ENCODE measurements around the gene CFHR5.
A peak's percentile ranks its signal among the peaks of the same experiment; 100 is the strongest.
"Not testable (repeated sequence)": the region's sequence is repeated elsewhere in the genome, so short reads cannot be mapped to it uniquely, and the experiment has no call there.

The CFHR5 gene

DNA sequence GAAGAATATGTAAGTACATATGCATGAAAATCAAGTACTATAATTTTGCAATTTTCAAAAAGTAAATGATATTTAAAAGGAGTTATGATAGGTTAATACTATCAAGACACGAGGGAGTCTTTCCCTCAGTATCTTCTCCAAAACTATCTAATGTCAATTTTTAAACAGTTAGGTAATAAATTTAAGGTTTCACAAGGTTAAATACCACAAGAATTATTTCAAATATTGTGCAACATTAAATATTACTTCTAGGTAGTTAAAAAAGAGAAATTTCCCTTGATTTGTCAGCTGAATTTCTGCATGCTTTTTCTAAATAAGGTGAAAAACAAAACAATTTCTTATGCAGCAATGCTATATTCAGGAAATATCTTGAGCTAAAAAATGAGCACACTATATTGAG, 3.5 kb downstream of the CFHR5 start:
- DNase-seq (ENCODE audit: low read depth), result no peak
- Histone ChIP-seq H3K4me3 (ENCODE audit: low read length) (no peak overlapping the region), H3K36me3 (ENCODE audit: control insufficient read depth, insufficient read depth, low read length, severe bottlenecking) (no peaks in the 10 kb centered on the region), H3K9ac (ENCODE audit: low read length) (no peak overlapping the region), H3K27me3 (replicated peaks; ENCODE audit: control insufficient read depth, insufficient read depth, low read length) (no peaks in the 10 kb centered on the region), H3K4me1 (ENCODE audit: control insufficient read depth, insufficient read depth, low read length) (no peaks in the 10 kb centered on the region), H3K9me3 (ENCODE audit: control insufficient read depth, low read length) (no peaks in the 10 kb centered on the region)

DNA sequence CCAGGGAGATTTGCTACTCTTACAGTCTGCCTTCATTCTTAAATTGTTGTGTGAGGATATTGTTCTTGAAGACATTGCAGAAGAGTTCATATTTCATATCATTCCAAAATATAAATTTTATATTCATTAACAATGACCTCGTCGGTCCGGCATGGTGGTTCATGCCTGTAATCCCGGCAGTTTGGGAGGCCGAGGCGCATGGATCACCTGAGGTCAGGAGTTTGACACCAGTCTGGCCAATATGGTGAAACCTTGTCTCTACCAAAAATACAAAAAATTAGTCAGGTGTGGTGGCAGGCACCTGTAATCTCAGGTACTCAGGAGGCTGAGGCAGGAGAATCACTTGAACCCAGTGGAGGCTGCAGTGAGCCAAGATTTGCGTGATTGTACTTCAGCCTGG, 4.9 kb downstream of the CFHR5 start:
- H3K9ac ChIP-seq (ENCODE audit: low read length); DNase-seq (ENCODE audit: low read depth); H3K27me3 ChIP-seq (replicated peaks; ENCODE audit: control insufficient read depth, insufficient read depth, low read length); H3K36me3 ChIP-seq (ENCODE audit: control insufficient read depth, insufficient read depth, low read length, severe bottlenecking); H3K4me3 ChIP-seq (ENCODE audit: low read length); H3K4me1 ChIP-seq (ENCODE audit: control insufficient read depth, insufficient read depth, low read length); H3K9me3 ChIP-seq (ENCODE audit: control insufficient read depth, low read length): not testable (repeated sequence)

GRCh38 chr1:196991919-196992651, 14.7 kb downstream of the CFHR5 start:
- not testable (repeated sequence) for H3K9me3 ChIP-seq (ENCODE audit: control insufficient read depth, low read length); H3K36me3 ChIP-seq (ENCODE audit: control insufficient read depth, insufficient read depth, low read length, severe bottlenecking); H3K9ac ChIP-seq (ENCODE audit: low read length); H3K4me1 ChIP-seq (ENCODE audit: control insufficient read depth, insufficient read depth, low read length); H3K27me3 ChIP-seq (replicated peaks; ENCODE audit: control insufficient read depth, insufficient read depth, low read length); DNase-seq (ENCODE audit: low read depth); H3K4me3 ChIP-seq (ENCODE audit: low read length)

DNA sequence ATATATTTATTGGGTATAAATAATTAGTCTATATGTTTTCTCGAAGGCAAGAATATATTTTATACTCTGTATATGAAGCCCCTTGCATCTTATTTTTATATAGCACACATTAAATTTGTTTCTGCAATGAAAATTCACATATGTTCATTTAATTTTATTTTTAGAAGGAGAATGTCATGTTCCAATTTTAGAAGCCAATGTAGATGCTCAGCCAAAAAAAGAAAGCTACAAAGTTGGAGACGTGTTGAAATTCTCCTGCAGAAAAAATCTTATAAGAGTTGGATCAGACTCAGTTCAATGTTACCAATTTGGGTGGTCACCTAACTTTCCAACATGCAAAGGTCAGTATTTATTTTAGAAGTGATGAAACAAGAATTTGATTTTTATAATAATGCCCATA, 16.6 kb downstream of the CFHR5 start:
- H3K9me3 ChIP-seq (ENCODE audit: control insufficient read depth, low read length), result no peaks in the 10 kb centered on the region

DNA sequence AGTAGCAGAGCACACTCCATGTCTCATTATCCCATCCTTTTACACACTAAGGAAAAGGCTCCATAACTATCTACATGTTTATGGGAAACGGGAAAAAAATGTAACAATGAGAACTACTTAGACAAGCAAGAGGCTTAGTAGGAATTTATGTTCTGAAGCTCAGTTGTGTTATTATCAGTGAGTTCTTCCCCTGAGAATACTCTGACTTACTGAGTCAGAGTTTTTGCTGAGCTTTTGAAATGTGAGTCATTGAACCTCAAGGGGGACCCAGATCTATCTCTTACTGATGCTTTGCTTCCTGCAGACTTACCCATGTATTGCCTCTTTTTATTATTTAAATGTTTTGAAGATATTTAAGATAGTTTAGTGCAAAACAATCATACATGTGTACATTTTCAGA, 20.1 kb downstream of the CFHR5 start:
- DNase-seq (ENCODE audit: low read depth), result peak; percentile 73
- Histone ChIP-seq H3K9ac (ENCODE audit: low read length) (no peak overlapping the region), H3K36me3 (ENCODE audit: control insufficient read depth, insufficient read depth, low read length, severe bottlenecking) (no peaks in the 10 kb centered on the region), H3K4me3 (ENCODE audit: low read length) (peak overlapping the region; percentile 44), H3K4me1 (ENCODE audit: control insufficient read depth, insufficient read depth, low read length) (peaks cover 18% of the 10 kb centered on the region), H3K9me3 (ENCODE audit: control insufficient read depth, low read length) (no peaks in the 10 kb centered on the region), H3K27me3 (replicated peaks; ENCODE audit: control insufficient read depth, insufficient read depth, low read length) (no peaks in the 10 kb centered on the region)

More for the DNA sequence above, 16.6 kb downstream of the CFHR5 start:
- Histone ChIP-seq H3K4me3 (ENCODE audit: low read length) (no peak overlapping the region), H3K36me3 (ENCODE audit: control insufficient read depth, insufficient read depth, low read length, severe bottlenecking) (no peaks in the 10 kb centered on the region), H3K4me1 (ENCODE audit: control insufficient read depth, insufficient read depth, low read length) (peaks cover 18% of the 10 kb centered on the region), H3K27me3 (replicated peaks; ENCODE audit: control insufficient read depth, insufficient read depth, low read length) (no peaks in the 10 kb centered on the region), H3K9ac (ENCODE audit: low read length) (no peak overlapping the region)
- DNase-seq (ENCODE audit: low read depth), result no peak

DNA sequence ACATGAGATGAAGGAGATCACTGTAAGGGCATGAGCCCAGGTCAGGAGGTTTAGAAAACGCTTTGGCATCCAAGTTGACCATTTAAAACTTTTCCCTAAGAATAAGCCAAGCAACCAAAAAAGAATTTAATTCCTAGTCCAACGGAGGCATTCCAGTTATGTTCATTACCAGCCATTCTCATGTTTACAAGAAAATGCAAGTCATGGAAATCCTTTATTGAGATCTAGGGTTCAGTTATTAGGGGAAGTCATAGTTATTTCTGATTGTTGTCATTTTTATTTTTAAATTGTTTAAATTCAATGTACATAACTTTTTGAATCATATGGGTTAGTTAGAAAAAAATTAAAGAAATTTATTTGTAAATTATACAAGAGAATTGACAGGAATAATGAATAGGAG, 24.5 kb downstream of the CFHR5 start:
- no peak for DNase-seq (ENCODE audit: low read depth)
- Histone ChIP-seq H3K27me3 (replicated peaks; ENCODE audit: control insufficient read depth, insufficient read depth, low read length) (no peaks in the 10 kb centered on the region), H3K4me3 (ENCODE audit: low read length) (no peak overlapping the region), H3K9ac (ENCODE audit: low read length) (no peak overlapping the region), H3K4me1 (ENCODE audit: control insufficient read depth, insufficient read depth, low read length) (peaks cover 12% of the 10 kb centered on the region), H3K9me3 (ENCODE audit: control insufficient read depth, low read length) (no peaks in the 10 kb centered on the region), H3K36me3 (ENCODE audit: control insufficient read depth, insufficient read depth, low read length, severe bottlenecking) (no peaks in the 10 kb centered on the region)

- no peak overlapping the region for H3K9ac ChIP-seq (ENCODE audit: low read length)
- no peaks in the 10 kb centered on the region for H3K36me3 ChIP-seq (ENCODE audit: control insufficient read depth, insufficient read depth, low read length, severe bottlenecking)
- DNase-seq (ENCODE audit: low read depth), result no peak
- H3K9me3 ChIP-seq (ENCODE audit: control insufficient read depth, low read length), result no peaks in the 10 kb centered on the region
- H3K4me1 ChIP-seq (ENCODE audit: control insufficient read depth, insufficient read depth, low read length), result no peaks in the 10 kb centered on the region
- H3K27me3 ChIP-seq (replicated peaks; ENCODE audit: control insufficient read depth, insufficient read depth, low read length), result no peaks in the 10 kb centered on the region
- H3K4me3 ChIP-seq (ENCODE audit: low read length), result no peak overlapping the region
These were observed 25.8 kb downstream of the CFHR5 start for GRCh38 chr1:197003132-197003531.

- DNase-seq (ENCODE audit: low read depth), result no peak
- no peaks in the 10 kb centered on the region for H3K4me1 ChIP-seq (ENCODE audit: control insufficient read depth, insufficient read depth, low read length)
- H3K27me3 ChIP-seq (replicated peaks; ENCODE audit: control insufficient read depth, insufficient read depth, low read length), result no peaks in the 10 kb centered on the region
- peaks cover 5% of the 10 kb centered on the region for H3K9me3 ChIP-seq (ENCODE audit: control insufficient read depth, low read length)
- no peak overlapping the region for H3K4me3 ChIP-seq (ENCODE audit: low read length)
- H3K9ac ChIP-seq (ENCODE audit: low read length), result no peak overlapping the region
- no peaks in the 10 kb centered on the region for H3K36me3 ChIP-seq (ENCODE audit: control insufficient read depth, insufficient read depth, low read length, severe bottlenecking)
These were observed 31.5 kb downstream of the CFHR5 start for GRCh38 chr1:197008861-197009260.

DNA sequence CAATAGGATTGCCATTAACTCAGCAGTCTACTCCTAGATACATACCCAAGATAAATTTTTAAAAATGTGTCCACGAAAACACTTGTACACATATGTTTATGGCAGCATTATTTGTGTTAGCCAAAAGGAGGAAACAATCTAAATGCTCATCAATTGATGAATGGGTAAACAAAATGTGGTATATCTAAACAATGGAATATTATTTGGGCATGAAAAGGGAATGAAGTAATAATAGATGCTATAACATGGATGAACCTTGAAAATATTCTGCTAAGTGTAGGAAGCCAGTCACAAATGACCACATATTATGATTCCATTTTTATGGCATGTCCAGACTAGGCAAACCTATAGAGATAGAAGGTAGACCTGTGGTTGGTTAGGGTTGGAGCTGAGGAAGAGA, 34.3 kb downstream of the CFHR5 start:
- Histone ChIP-seq H3K4me3 (ENCODE audit: low read length) (no peak overlapping the region), H3K4me1 (ENCODE audit: control insufficient read depth, insufficient read depth, low read length) (no peaks in the 10 kb centered on the region), H3K9me3 (ENCODE audit: control insufficient read depth, low read length) (peaks cover 5% of the 10 kb centered on the region)

DNA sequence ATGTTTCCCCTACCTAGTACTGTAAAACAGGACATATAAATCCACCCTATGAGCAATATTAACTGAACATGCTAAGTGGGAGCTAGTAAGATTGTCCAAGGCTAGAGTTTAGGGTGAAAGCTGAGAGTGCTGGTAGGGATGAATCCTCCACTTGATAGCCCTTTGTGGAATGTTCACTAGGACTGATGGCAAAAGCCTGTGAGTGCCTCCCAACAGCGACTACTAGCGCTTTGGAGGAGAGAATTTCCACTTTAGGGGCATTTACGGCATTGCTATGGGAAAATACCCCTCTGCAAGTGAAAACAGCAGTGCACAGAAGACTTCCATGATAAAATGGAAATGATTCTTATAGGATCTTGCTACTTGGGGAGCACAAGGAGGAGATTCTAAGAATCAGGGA, 35.9 kb downstream of the CFHR5 start:
- no peak overlapping the region for H3K4me3 ChIP-seq (ENCODE audit: low read length)

More for the DNA sequence above, 34.3 kb downstream of the CFHR5 start:
- Histone ChIP-seq H3K36me3 (ENCODE audit: control insufficient read depth, insufficient read depth, low read length, severe bottlenecking) (no peaks in the 10 kb centered on the region), H3K9ac (ENCODE audit: low read length) (no peak overlapping the region), H3K27me3 (replicated peaks; ENCODE audit: control insufficient read depth, insufficient read depth, low read length) (no peaks in the 10 kb centered on the region)
- DNase-seq (ENCODE audit: low read depth), result no peak

DNA sequence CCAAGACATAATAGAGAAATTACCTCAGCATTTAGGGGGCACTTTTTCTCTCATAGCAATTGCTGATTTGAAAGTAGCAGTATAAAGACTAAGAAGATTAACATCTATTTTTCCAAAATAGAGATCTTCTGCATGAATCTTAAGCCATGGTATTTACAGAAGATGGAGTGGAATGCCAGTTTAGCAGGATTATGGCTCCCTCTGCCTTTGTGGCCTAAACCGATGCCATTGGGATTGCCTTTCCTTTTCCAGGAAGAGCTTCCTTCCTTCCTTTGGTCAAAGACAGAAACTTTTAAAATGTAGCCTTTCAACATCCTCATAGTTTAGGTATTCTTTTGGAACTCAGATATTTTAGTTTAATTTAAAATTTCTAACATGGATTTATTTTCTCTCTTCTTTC, 39.4 kb downstream of the CFHR5 start:
- H3K36me3 ChIP-seq (ENCODE audit: control insufficient read depth, insufficient read depth, low read length, severe bottlenecking), result no peaks in the 10 kb centered on the region
- no peak overlapping the region for H3K4me3 ChIP-seq (ENCODE audit: low read length)
- peaks cover under 1% of the 10 kb centered on the region for H3K9me3 ChIP-seq (ENCODE audit: control insufficient read depth, low read length)
- no peaks in the 10 kb centered on the region for H3K27me3 ChIP-seq (replicated peaks; ENCODE audit: control insufficient read depth, insufficient read depth, low read length)
- no peak overlapping the region for H3K9ac ChIP-seq (ENCODE audit: low read length)
- peak; percentile 0 for DNase-seq (ENCODE audit: low read depth)
- H3K4me1 ChIP-seq (ENCODE audit: control insufficient read depth, insufficient read depth, low read length), result no peaks in the 10 kb centered on the region

More for the DNA sequence above, 35.9 kb downstream of the CFHR5 start:
- Histone ChIP-seq H3K27me3 (replicated peaks; ENCODE audit: control insufficient read depth, insufficient read depth, low read length) (no peaks in the 10 kb centered on the region), H3K9me3 (ENCODE audit: control insufficient read depth, low read length) (peaks cover 5% of the 10 kb centered on the region), H3K4me1 (ENCODE audit: control insufficient read depth, insufficient read depth, low read length) (no peaks in the 10 kb centered on the region), H3K9ac (ENCODE audit: low read length) (no peak overlapping the region), H3K36me3 (ENCODE audit: control insufficient read depth, insufficient read depth, low read length, severe bottlenecking) (no peaks in the 10 kb centered on the region)
- DNase-seq (ENCODE audit: low read depth), result no peak

DNA sequence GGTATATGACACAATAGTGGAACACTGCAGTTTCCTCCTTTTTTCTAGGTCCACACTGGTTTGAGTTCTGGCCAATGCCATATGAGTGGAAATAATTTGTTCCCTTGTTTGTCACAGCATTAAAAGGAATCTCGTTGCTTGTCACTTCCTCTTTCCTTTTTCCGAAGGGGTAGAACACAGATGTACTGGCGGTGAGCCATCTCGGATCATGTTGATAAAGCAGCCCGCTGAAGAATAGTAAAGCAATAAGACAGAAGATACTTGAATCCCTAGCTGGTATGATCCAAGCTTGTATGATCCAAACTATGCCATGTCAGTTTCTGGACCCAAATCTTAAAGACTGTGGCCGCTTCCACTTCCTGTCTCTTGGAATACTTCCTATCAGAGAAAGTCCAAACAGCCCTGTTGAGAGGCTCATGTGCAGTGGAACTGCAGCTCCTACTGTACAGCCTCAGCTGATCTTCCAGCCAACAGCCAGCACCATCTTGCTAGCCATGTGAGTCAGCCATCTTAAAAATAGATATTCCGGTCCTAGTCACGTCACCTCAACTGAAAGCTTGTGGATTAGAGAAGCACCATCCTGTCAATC, 40.3 kb downstream of the CFHR5 start:
- H3K4me1 ChIP-seq (ENCODE audit: control insufficient read depth, insufficient read depth, low read length), result no peaks in the 10 kb centered on the region
- H3K9me3 ChIP-seq (ENCODE audit: control insufficient read depth, low read length), result no peaks in the 10 kb centered on the region
- H3K36me3 ChIP-seq (ENCODE audit: control insufficient read depth, insufficient read depth, low read length, severe bottlenecking), result no peaks in the 10 kb centered on the region
- H3K4me3 ChIP-seq (ENCODE audit: low read length), result no peak overlapping the region
- no peak overlapping the region for H3K9ac ChIP-seq (ENCODE audit: low read length)
- DNase-seq (ENCODE audit: low read depth), result no peak
- no peaks in the 10 kb centered on the region for H3K27me3 ChIP-seq (replicated peaks; ENCODE audit: control insufficient read depth, insufficient read depth, low read length)
